ENCODE measurements around the gene ATAD5.
A peak's percentile ranks its signal among the peaks of the same experiment; 100 is the strongest.
"Not testable (repeated sequence)": the region's sequence is repeated elsewhere in the genome, so short reads cannot be mapped to it uniquely, and the experiment has no call there.

ATAD5 gene

GRCh38 chr17:30831663-30832437 is at the start of gene ATAD5:
ATAD5 (plus strand) TSS chr17:30831966; CDS start chr17:30832348, 382 bp downstream.
- Mint-ChIP-seq H3K27me3 (no peaks in the 10 kb centered on the region), H3K4me3 (peak within 1 kb of the TSS; percentile 97), H3K4me1 (ENCODE audit: low read depth) (peaks cover 37% of the 10 kb centered on the region), H3K27ac (peak within 1 kb of the TSS; percentile 98), H3K9me3 (no peaks in the 10 kb centered on the region), H3K36me3 (ENCODE audit: low read depth) (peaks cover 45% of the 10 kb centered on the region)
- peak; percentile 91 for DNase-seq

- peaks cover 27% of the 10 kb centered on the region for H3K4me1 Mint-ChIP-seq (ENCODE audit: low read depth)
- no peak overlapping the region for H3K4me3 Mint-ChIP-seq
- H3K9me3 Mint-ChIP-seq: no peaks in the 10 kb centered on the region
- DNase-seq: no peak
- H3K36me3 Mint-ChIP-seq (ENCODE audit: low read depth): peaks cover 91% of the 10 kb centered on the region
- H3K27me3 Mint-ChIP-seq: no peaks in the 10 kb centered on the region
- peak overlapping the region; percentile 89 for H3K27ac Mint-ChIP-seq
Measured at GRCh38 chr17:30782206-30782605, 49.6 kb upstream of the ATAD5 start.

GRCh38 chr17:30788918-30789317 is 42.8 kb upstream of the ATAD5 start:
- Mint-ChIP-seq H3K4me1 (ENCODE audit: low read depth) (peaks cover 17% of the 10 kb centered on the region), H3K9me3 (no peaks in the 10 kb centered on the region), H3K4me3 (no peak overlapping the region), H3K27me3 (no peaks in the 10 kb centered on the region), H3K27ac (peak overlapping the region; percentile 80), H3K36me3 (ENCODE audit: low read depth) (peaks cover 94% of the 10 kb centered on the region)
- no peak for DNase-seq

- DNase-seq: no peak
- H3K27me3 Mint-ChIP-seq: no peaks in the 10 kb centered on the region
- peaks cover 93% of the 10 kb centered on the region for H3K36me3 Mint-ChIP-seq (ENCODE audit: low read depth)
- peaks cover 21% of the 10 kb centered on the region for H3K4me1 Mint-ChIP-seq (ENCODE audit: low read depth)
- H3K4me3 Mint-ChIP-seq: no peak overlapping the region
- no peaks in the 10 kb centered on the region for H3K9me3 Mint-ChIP-seq
- peak overlapping the region; percentile 92 for H3K27ac Mint-ChIP-seq
Measured at GRCh38 chr17:30790279-30790678, 41.5 kb upstream of the ATAD5 start.

- H3K4me3 Mint-ChIP-seq: no peak overlapping the region
- no peak for DNase-seq
- H3K36me3 Mint-ChIP-seq (ENCODE audit: low read depth): peaks cover 93% of the 10 kb centered on the region
- H3K9me3 Mint-ChIP-seq: no peaks in the 10 kb centered on the region
- H3K4me1 Mint-ChIP-seq (ENCODE audit: low read depth): peaks cover 40% of the 10 kb centered on the region
- no peaks in the 10 kb centered on the region for H3K27me3 Mint-ChIP-seq
- peak overlapping the region; percentile 93 for H3K27ac Mint-ChIP-seq
Measured at GRCh38 chr17:30793282-30793977, 38.3 kb upstream of the ATAD5 start.

- peak overlapping the region; percentile 93 for H3K27ac Mint-ChIP-seq
- peaks cover 92% of the 10 kb centered on the region for H3K36me3 Mint-ChIP-seq (ENCODE audit: low read depth)
- DNase-seq: no peak
- H3K4me1 Mint-ChIP-seq (ENCODE audit: low read depth): peaks cover 37% of the 10 kb centered on the region
- H3K9me3 Mint-ChIP-seq: no peaks in the 10 kb centered on the region
- no peaks in the 10 kb centered on the region for H3K27me3 Mint-ChIP-seq
- no peak overlapping the region for H3K4me3 Mint-ChIP-seq
Measured at GRCh38 chr17:30794372-30794771, 37.4 kb upstream of the ATAD5 start.

GRCh38 chr17:30796016-30796415 is 35.8 kb upstream of the ATAD5 start:
- H3K27ac Mint-ChIP-seq: peak overlapping the region; percentile 93
- no peak overlapping the region for H3K4me3 Mint-ChIP-seq
- no peak for DNase-seq
- H3K36me3 Mint-ChIP-seq (ENCODE audit: low read depth): peaks cover 90% of the 10 kb centered on the region
- peaks cover 28% of the 10 kb centered on the region for H3K4me1 Mint-ChIP-seq (ENCODE audit: low read depth)
- H3K9me3 Mint-ChIP-seq: no peaks in the 10 kb centered on the region
- no peaks in the 10 kb centered on the region for H3K27me3 Mint-ChIP-seq

GRCh38 chr17:30801671-30802070 is 30.1 kb upstream of the ATAD5 start:
- Mint-ChIP-seq H3K27ac (peak overlapping the region; percentile 79), H3K4me1 (ENCODE audit: low read depth) (peaks cover 30% of the 10 kb centered on the region), H3K27me3 (no peaks in the 10 kb centered on the region), H3K4me3 (no peak overlapping the region), H3K9me3 (peaks cover 3% of the 10 kb centered on the region), H3K36me3 (ENCODE audit: low read depth) (peaks cover 76% of the 10 kb centered on the region)
- no peak for DNase-seq

GRCh38 chr17:30805944-30806456 is 25.8 kb upstream of the ATAD5 start:
- DNase-seq: no peak
- H3K4me1 Mint-ChIP-seq (ENCODE audit: low read depth): peaks cover 57% of the 10 kb centered on the region
- peak overlapping the region; percentile 95 for H3K27ac Mint-ChIP-seq
- H3K4me3 Mint-ChIP-seq: no peak overlapping the region
- H3K9me3 Mint-ChIP-seq: peaks cover 3% of the 10 kb centered on the region
- peaks cover 63% of the 10 kb centered on the region for H3K36me3 Mint-ChIP-seq (ENCODE audit: low read depth)
- H3K27me3 Mint-ChIP-seq: no peaks in the 10 kb centered on the region

GRCh38 chr17:30807896-30808295 is 23.9 kb upstream of the ATAD5 start:
- no peak for DNase-seq
- peak overlapping the region; percentile 95 for H3K27ac Mint-ChIP-seq
- peaks cover 3% of the 10 kb centered on the region for H3K9me3 Mint-ChIP-seq
- peaks cover 48% of the 10 kb centered on the region for H3K36me3 Mint-ChIP-seq (ENCODE audit: low read depth)
- H3K4me3 Mint-ChIP-seq: peak overlapping the region; percentile 76
- H3K4me1 Mint-ChIP-seq (ENCODE audit: low read depth): peaks cover 69% of the 10 kb centered on the region
- H3K27me3 Mint-ChIP-seq: no peaks in the 10 kb centered on the region

- H3K4me3 Mint-ChIP-seq: peak overlapping the region; percentile 76
- H3K27ac Mint-ChIP-seq: peak overlapping the region; percentile 95
- H3K27me3 Mint-ChIP-seq: no peaks in the 10 kb centered on the region
- DNase-seq: no peak
- H3K4me1 Mint-ChIP-seq (ENCODE audit: low read depth): peaks cover 71% of the 10 kb centered on the region
- H3K36me3 Mint-ChIP-seq (ENCODE audit: low read depth): peaks cover 39% of the 10 kb centered on the region
- no peaks in the 10 kb centered on the region for H3K9me3 Mint-ChIP-seq
Measured at GRCh38 chr17:30808785-30809286, 22.9 kb upstream of the ATAD5 start.

GRCh38 chr17:30809867-30810266 is 21.9 kb upstream of the ATAD5 start:
- Mint-ChIP-seq H3K27me3 (no peaks in the 10 kb centered on the region), H3K27ac (peak overlapping the region; percentile 95)
- no peak for DNase-seq

GRCh38 chr17:30812218-30813177 is 19.3 kb upstream of the ATAD5 start:
- Mint-ChIP-seq H3K4me3 (peak overlapping the region; percentile 39), H3K27ac (peak overlapping the region; percentile 91), H3K36me3 (ENCODE audit: low read depth) (peaks cover 36% of the 10 kb centered on the region), H3K9me3 (no peaks in the 10 kb centered on the region), H3K27me3 (no peaks in the 10 kb centered on the region), H3K4me1 (ENCODE audit: low read depth) (peaks cover 60% of the 10 kb centered on the region)
- no peak for DNase-seq

More at GRCh38 chr17:30809867-30810266, 21.9 kb upstream of the ATAD5 start:
- Mint-ChIP-seq H3K36me3 (ENCODE audit: low read depth) (peaks cover 29% of the 10 kb centered on the region), H3K4me1 (ENCODE audit: low read depth) (peaks cover 69% of the 10 kb centered on the region), H3K4me3 (peak overlapping the region; percentile 76), H3K9me3 (no peaks in the 10 kb centered on the region)

- H3K27ac Mint-ChIP-seq, H3K9me3 Mint-ChIP-seq, H3K4me3 Mint-ChIP-seq, H3K27me3 Mint-ChIP-seq, DNase-seq: not testable (repeated sequence)
- Mint-ChIP-seq H3K4me1 (ENCODE audit: low read depth) (peaks cover 56% of the 10 kb centered on the region), H3K36me3 (ENCODE audit: low read depth) (peaks cover 44% of the 10 kb centered on the region)
Measured at GRCh38 chr17:30814236-30814635, 17.5 kb upstream of the ATAD5 start.
